Heart right ventricle (tissue), 16 donors: Measurements from ENCODE around the gene PRC1. TPM values are rescaled to one million over a fixed set of nuclear protein-coding genes. Genes with fewer than 3 reads are reported as not detected.
A peak's percentile ranks its signal among the peaks of the same experiment; 100 is the strongest.

ENCODE experiments used
- ATAC-seq, 8 donors: fragments of 200-7000 bp; cut with Tn5 transposase; one replicate each; pipeline ENCODE4 v1.9.1; 2020; ENCODE audit warnings: mild to moderate bottlenecking in 8 of 8, moderate library complexity in 8 of 8, moderate number of reproducible peaks in 1 of 8
- DNase-seq, 2 donors: peaks; one replicate each; pipeline ENCODE4 v3.0.0-alpha.2; 2020
- H3K27ac ChIP-seq, 10 donors: fragments of 200-600 bp; sonication (generic) in 2 of 10; one replicate each; pipeline versions ENCODE4 v1.5.0 to v1.8.0; 2020 to 2022; ENCODE audit warnings: mild to moderate bottlenecking in 3 of 10
- H3K27me3 ChIP-seq, 7 donors: fragments of 200-600 bp; one replicate each; pipeline ENCODE4 v1.8.0; 2021 to 2022; ENCODE audit warnings: mild to moderate bottlenecking in 2 of 7
- H3K36me3 ChIP-seq, 9 donors: fragments of 200-600 bp; sonication (generic) in 1 of 9; one replicate each; pipeline versions ENCODE4 v1.5.0 to v1.8.0; 2020 to 2022; ENCODE audit warnings: mild to moderate bottlenecking in 2 of 9
- H3K4me1 ChIP-seq, 9 donors: fragments of 200-600 bp; sonication (generic) in 1 of 9; one replicate each; pipeline versions ENCODE4 v1.5.0 to v1.8.0; 2020 to 2022; ENCODE audit warnings: mild to moderate bottlenecking in 4 of 9
- H3K4me3 ChIP-seq, 10 donors: fragments of 200-600 bp; sonication (generic) in 2 of 10; one replicate each; pipeline versions ENCODE4 v1.5.0 to v1.8.0; 2020 to 2022; ENCODE audit warnings: mild to moderate bottlenecking in 7 of 10, moderate library complexity in 2 of 10
- H3K9me3 ChIP-seq, 11 donors: fragments of 200-600 bp in 10 of 11; sonication (generic) in 2 of 11; one replicate each; pipeline versions ENCODE4 v1.5.0 to v1.8.0; 2013 to 2022; ENCODE audit warnings: mild to moderate bottlenecking in 2 of 11, control low read depth in 1 of 11, moderate library complexity in 1 of 11
- WGBS, 2 donors: extraction: QIAGEN DNeasy Blood & Tissue Kit; methylation state at CpG; one replicate each; pipeline ENCODE4 v1.1.7; 2013; ENCODE audit warnings: inconsistent platforms in 1 of 2; 5-methylcytosine and 5-hydroxymethylcytosine counted together
- intact Hi-C, 10 donors: fragments of 100-400 bp; cut with DNase I; formaldehyde crosslinking; loops; one replicate each; pipeline versions ENCODE4 v1.11.1 to v1.14.2; 2022
- long read RNA-seq, 3 donors: library from polyadenylated mRNA; unstranded; transcript quantifications; one replicate each; pipeline ENCODE4 v2.0.0, GENCODE V29; 2020 to 2021
- polyA plus RNA-seq, 2 donors: library from polyadenylated mRNA; stranded (reverse); fragments of 200-250 nt; gene quantifications; one replicate each; pipeline ENCODE4 v1.2.3, GENCODE V29; 2013
- total RNA-seq, 10 donors: library from RNA; stranded (reverse); fragmentation: NEBNext Ultra II Directional in 3 of 10; extraction: Animal tissue kit (Norgen Biotek cat#: 25700) in 3 of 10; gene quantifications; one replicate each; pipeline versions ENCODE4 v1.2.1 to v1.2.4, GENCODE V29; 2021 to 2023
- TF ChIP-seq, protein P1 (sequence below), 9 donors: fragments of 200-600 bp; sonication (generic) in 2 of 9; IDR thresholded peaks; one replicate each; pipeline versions ENCODE4 v1.5.0 to v1.8.0; 2021 to 2022; ENCODE audit warnings: antibody characterized with exemption in 9 of 9, mild to moderate bottlenecking in 5 of 9, moderate library complexity in 1 of 9
- donor health status: Arrhythmogenic right ventricular cardiomyopathy.
- donor health status: ischemic (EF 13 %, LVEDD 7.1; RV severe dilation, severe dysfunction).
- donor health status: healthy with polysubstance abuse.
- donor health status: DM: no; HTN: yes; CAD: no.
- donor health status: DM: no; HTN: no; CAD: no.
- donor health status: ischemic (EF 25% LVEDD 6.9; RV normal size, moderate dysfunction).
- donor health status: ischemic (EF 25% LVEDD 5.7; RV mildly dilated, moderate dysfunction).
- donor health status: healthy.
- donor health status: DM: yes; HTN: yes; CAD: no.
- donor health status: Ischemic cardiomyopathy.
- donor health status: ischemic (EF 35%, LVEDD 5.7; RV mildly dilated, moderate dysfunction).
- donor health status: nonischemic (EF 11% LVEDD 7.7; RV severe dilation, severe dysfunction).
- donor health status: DM: yes; HTN: yes; CAD: no.
- donor health status: PGD.
- donor health status: ischemic (EF 29% LVEDD 5.4; RV normal size, mild dysfunction).
- donor health status: nonischemic (EF 23%, LVEDD 6.1; RV moderate dilation, normal function).

Gene PRC1, protein sequence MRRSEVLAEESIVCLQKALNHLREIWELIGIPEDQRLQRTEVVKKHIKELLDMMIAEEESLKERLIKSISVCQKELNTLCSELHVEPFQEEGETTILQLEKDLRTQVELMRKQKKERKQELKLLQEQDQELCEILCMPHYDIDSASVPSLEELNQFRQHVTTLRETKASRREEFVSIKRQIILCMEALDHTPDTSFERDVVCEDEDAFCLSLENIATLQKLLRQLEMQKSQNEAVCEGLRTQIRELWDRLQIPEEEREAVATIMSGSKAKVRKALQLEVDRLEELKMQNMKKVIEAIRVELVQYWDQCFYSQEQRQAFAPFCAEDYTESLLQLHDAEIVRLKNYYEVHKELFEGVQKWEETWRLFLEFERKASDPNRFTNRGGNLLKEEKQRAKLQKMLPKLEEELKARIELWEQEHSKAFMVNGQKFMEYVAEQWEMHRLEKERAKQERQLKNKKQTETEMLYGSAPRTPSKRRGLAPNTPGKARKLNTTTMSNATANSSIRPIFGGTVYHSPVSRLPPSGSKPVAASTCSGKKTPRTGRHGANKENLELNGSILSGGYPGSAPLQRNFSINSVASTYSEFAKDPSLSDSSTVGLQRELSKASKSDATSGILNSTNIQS
- total RNA-seq: 10 to 100 TPM in 1 of 10 donors, 1 to 10 TPM in 9; 2.1 to 16.2 (median 4.4) TPM
- 1 to 10 TPM; 4.6 to 4.8 TPM for polyA plus RNA-seq
- long read RNA-seq, donor 1: 0 reads
- long read RNA-seq, donor 2: 0 reads
- long read RNA-seq, donor 3, partial matches to known transcripts: 0 of 4 reads
- long read RNA-seq, donor 3, other reads (novel, unspliced or antisense): 4 of 4 reads

DNA sequence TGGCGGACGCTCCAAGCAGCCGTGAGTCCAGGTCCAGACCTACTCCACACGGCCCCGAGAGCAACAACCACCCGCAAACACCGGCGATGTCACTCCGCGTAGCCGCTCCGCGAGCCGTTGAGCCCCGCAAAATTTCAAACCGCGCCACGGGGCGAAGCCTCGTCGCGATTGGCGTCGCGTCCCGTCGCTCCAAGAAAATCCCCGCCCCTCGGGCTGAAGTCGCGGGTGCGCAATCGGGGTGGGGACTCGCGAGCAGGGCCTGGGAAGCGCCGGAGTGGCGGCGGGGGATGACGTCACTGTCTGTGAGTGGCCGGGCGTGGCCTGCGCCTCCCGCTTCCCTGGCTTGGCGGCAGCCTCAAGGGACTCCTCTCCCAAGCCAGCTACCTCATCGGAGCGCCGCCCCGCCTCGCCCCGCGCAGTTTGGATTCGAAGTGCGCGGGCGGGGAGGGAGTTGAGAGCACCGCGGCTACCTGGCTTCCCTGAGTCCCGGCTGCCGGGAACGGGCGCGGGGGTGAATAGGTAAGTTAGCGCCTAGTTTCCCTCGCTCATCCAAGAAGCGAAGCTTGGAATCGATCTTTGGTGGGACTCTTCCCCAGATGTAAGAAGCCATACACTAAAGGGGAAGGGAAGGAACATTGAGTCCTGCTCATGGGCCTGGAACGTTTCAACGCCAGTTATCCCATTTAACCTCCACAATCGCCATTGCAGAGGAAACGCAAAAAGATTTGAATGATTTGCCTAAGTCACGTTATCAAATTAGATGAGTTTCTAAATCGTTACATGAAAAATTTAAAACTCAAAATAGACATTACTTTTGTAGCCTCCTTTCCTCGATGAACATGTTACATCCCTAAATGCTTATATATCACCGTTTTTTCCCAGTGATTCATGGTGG lies at the start of gene PRC1:
Gene PRC1, minus strand, starts transcription at position 119 of the 895 bp plus-strand sequence. Its CDS starts 118 bp downstream, at position 1.
- ATAC-seq: peak; percentile 100
- no peaks in the 10 kb centered on the region for H3K9me3 ChIP-seq
- peak within 1 kb of the TSS; percentile 63 to 96 (median 83) for H3K4me3 ChIP-seq
- WGBS, 2 donors: 1% methylated on average over 75 of the region's 75 CpGs
- intact Hi-C loops: loop anchor here in 3 of 10 donors (2.0 to 5.0 kb wide), 2 partner anchors 28 to 37 kb away; partner anchors contain the start of gene VPS33B (in 2 of the 3)
- peaks cover 0 to 18% (median 5%) of the 10 kb centered on the region in 9 donors for H3K4me1 ChIP-seq
- peak; percentile 98 to 99 for DNase-seq
- TF ChIP-seq, protein P1, sequence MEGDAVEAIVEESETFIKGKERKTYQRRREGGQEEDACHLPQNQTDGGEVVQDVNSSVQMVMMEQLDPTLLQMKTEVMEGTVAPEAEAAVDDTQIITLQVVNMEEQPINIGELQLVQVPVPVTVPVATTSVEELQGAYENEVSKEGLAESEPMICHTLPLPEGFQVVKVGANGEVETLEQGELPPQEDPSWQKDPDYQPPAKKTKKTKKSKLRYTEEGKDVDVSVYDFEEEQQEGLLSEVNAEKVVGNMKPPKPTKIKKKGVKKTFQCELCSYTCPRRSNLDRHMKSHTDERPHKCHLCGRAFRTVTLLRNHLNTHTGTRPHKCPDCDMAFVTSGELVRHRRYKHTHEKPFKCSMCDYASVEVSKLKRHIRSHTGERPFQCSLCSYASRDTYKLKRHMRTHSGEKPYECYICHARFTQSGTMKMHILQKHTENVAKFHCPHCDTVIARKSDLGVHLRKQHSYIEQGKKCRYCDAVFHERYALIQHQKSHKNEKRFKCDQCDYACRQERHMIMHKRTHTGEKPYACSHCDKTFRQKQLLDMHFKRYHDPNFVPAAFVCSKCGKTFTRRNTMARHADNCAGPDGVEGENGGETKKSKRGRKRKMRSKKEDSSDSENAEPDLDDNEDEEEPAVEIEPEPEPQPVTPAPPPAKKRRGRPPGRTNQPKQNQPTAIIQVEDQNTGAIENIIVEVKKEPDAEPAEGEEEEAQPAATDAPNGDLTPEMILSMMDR (IDR thresholded peaks at IDR 0.05): no peak
- H3K27me3 ChIP-seq: no peaks in the 10 kb centered on the region
- H3K27ac ChIP-seq: peak within 1 kb of the TSS; percentile 4 to 93 (median 81)
- peaks cover 0 to 31% (median 14%) of the 10 kb centered on the region in 9 donors for H3K36me3 ChIP-seq

DNA sequence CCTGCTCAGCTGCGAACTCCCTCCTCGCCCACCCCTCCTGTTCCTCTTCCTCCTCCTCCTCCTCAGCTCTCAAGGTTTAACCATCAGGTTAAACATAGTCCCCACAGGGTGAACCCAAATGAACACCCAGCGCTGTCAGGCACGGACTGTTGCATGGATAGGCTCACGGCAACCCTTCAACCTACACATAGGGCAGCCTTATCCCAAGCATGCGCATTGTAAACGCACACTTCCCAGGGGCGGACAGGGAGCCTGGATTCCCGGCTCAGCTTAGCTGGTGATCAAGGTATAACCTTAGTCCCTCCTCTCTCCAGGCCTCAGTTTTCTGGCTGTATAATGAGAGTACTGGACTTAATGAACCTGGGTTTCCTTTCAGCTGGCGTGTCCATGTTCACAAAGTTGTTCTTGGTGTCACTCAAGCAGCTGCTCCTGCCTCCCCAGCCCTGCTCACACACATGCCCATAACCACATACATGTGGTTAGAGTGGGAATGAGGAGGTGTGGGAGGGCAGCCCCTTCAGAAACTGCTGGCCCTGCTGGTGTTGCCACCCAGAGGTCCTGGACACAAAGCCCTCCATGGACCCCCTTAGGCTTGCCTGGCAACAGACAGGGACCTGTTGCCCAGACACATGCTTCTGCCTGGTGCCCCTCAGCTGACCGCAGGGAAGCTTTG lies 49.0 kb upstream of the PRC1 start:
- ATAC-seq (no peak), DNase-seq (no peak)
- no peaks in the 10 kb centered on the region for H3K36me3 ChIP-seq
- H3K4me3 ChIP-seq: no peak overlapping the region
- no peak overlapping the region for H3K27ac ChIP-seq
- H3K27me3 ChIP-seq: peaks cover 0 to 7% (median 0%) of the 10 kb centered on the region in 7 donors
- TF ChIP-seq, protein P1 (IDR thresholded peaks at IDR 0.05): no peak
- intact Hi-C loops: loop anchor here in 1 of 10 donors (5.0 kb wide), 1 partner anchor 86 kb away; no protein-coding TSS in a partner anchor
- 88 to 89% methylated on average over 11 of the region's 11 CpGs for WGBS, 2 donors
- H3K9me3 ChIP-seq: peaks cover 0 to 10% (median 0%) of the 10 kb centered on the region in 11 donors
- peaks cover 0 to 4% (median 0%) of the 10 kb centered on the region in 9 donors for H3K4me1 ChIP-seq

DNA sequence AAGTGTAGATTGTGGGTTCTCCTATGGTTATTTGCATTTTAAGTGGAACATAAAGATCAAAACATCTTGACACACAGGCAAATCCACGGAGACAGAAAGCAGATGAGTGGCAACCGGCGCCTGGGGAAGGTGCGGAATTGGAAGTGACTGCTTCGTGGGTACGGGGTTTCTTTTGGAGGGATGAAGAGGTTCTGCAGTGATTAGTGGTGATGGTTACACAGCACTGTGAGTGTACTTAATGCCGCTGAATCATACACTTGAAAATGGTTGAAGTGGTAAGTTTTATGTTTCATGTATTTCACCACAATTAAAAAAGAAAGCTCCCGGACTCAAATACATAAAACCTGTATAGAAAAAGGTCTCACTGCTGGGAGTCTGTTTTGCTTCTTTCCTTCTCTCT lies 46.5 kb upstream of the PRC1 start:
- ATAC-seq (no peak), DNase-seq (no peak)
- no peaks in the 10 kb centered on the region for H3K9me3 ChIP-seq
- H3K4me1 ChIP-seq: no peaks in the 10 kb centered on the region
- intact Hi-C loops: loop anchor here in 1 of 10 donors (5.0 kb wide), 1 partner anchor 84 kb away; no protein-coding TSS in a partner anchor
- H3K4me3 ChIP-seq: no peak overlapping the region
- peaks cover 0 to 12% (median 0%) of the 10 kb centered on the region in 7 donors for H3K27me3 ChIP-seq
- H3K27ac ChIP-seq: no peak overlapping the region
- WGBS, 2 donors: 75 to 82% methylated on average over 8 of the region's 8 CpGs
- TF ChIP-seq, protein P1 (IDR thresholded peaks at IDR 0.05): no peak
- H3K36me3 ChIP-seq: no peaks in the 10 kb centered on the region
